Left ventricle myocardium inferior (tissue), 1 donor: ENCODE measurements around the gene ATP13A2. TPM values are rescaled to one million over a fixed set of nuclear protein-coding genes. Genes with fewer than 3 reads are reported as not detected.

Experiments
- DNase-seq: peaks from one replicate; pipeline ENCODE4 v3.0.0-alpha.2; 2020
- H3K27ac ChIP-seq: fragments of 200-600 bp; replicated peaks from 2 replicates; pipeline ENCODE4 v1.8.0; 2021
- H3K27me3 ChIP-seq: fragments of 200-600 bp; 2 replicates; pipeline ENCODE4 v1.8.0; 2021; ENCODE audit warnings: low read depth
- H3K36me3 ChIP-seq: fragments of 200-600 bp; 2 replicates; pipeline ENCODE4 v1.8.0; 2021
- H3K4me1 ChIP-seq: fragments of 200-600 bp; 2 replicates; pipeline ENCODE4 v1.8.0; 2021
- H3K4me3 ChIP-seq: fragments of 200-600 bp; 2 replicates; pipeline ENCODE4 v1.8.0; 2021; ENCODE audit warnings: mild to moderate bottlenecking, moderate library complexity
- H3K9me3 ChIP-seq: fragments of 200-600 bp; replicated peaks from 2 replicates; pipeline ENCODE4 v1.8.0; 2021
- intact Hi-C: fragments of 100-400 bp; cut with micrococcal nuclease; formaldehyde crosslinking; loops from one replicate; pipeline ENCODE4 v1.11.0; 2022
- total RNA-seq: library from RNA; stranded (reverse); fragmentation: NEBNext Ultra II Directional; extraction: Animal tissue kit (Norgen Biotek cat#: 25700); gene quantifications from one replicate; pipeline ENCODE4 v1.2.1, GENCODE V29; 2021
- TF ChIP-seq, protein P1 (sequence below): fragments of 200-600 bp; IDR thresholded peaks from 2 replicates; pipeline ENCODE4 v1.8.0; 2021; ENCODE audit warnings: antibody characterized with exemption, mild to moderate bottlenecking, borderline replicate concordance
- donor health status: DM: no; HTN: yes; CAD: no; lungs with severe emphysema.

ATP13A2 gene
- total RNA-seq, 1 donor from 2014 or later = 11.2 TPM

DNA sequence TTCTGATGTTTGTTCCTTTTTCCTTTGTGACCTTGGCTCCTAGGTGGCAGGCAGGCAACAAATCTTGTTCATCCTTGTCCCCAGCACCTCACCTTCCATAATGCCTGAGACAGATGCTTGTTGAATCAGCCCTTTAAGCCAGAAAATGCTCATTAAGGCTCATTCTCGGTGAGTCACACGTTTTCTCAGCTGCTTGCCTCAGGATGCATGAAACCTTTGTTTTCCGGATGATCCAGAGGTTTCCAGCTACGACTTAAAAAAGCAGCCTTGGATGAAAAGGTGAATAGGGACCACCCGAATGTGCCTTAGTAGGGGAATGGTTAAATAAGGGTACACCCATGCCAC lies 4.6 kb upstream of the ATP13A2 start:
- no peaks in the 10 kb centered on the region for H3K27me3 ChIP-seq

DNA sequence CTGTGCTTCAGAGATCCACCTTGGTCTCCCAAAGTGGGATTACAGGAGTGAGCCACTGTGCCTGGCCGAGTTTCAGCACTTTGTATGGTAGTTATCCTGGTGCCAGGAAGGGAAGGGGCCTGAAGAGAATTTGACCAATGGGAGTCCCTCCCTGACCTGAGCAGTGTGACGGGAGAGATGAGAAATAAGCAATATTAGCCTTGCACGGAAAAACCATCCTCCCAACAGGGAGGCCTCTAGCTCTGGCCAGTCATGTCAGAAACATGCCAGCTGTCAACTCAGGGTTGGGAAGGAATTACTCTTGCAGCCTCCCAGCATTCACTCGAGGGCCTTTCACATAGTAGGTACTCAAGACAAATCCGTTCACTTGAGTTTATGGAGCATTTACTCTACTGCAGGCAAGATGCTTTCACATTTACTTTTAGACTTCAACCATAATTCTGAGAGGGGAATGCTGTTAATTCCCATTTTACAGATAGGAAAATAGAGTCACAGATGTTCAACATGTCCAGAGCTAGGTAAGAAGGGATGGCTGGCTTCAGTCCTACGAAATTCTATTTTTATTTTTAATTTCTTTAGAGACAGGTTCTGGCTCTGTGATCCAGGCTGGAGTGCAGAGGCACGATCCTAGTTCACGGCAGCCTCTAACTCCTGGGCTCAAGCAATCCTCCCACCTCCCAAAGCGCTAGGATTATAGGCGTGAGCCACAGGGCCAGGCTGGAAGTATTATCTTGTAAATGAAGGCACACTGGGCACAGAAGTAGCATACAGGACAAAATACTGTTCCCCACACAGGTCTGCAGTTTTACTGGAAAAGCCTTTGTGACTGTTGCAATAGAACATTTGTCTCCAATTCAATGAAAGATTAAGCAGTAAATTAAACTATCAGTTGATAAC lies 3.2 kb upstream of the ATP13A2 start:
- no peak for DNase-seq
- H3K4me1 ChIP-seq = peaks cover 23% of the 10 kb centered on the region
- H3K36me3 ChIP-seq = peaks cover 25% of the 10 kb centered on the region
- H3K27me3 ChIP-seq = no peaks in the 10 kb centered on the region
- TF ChIP-seq, protein P1, sequence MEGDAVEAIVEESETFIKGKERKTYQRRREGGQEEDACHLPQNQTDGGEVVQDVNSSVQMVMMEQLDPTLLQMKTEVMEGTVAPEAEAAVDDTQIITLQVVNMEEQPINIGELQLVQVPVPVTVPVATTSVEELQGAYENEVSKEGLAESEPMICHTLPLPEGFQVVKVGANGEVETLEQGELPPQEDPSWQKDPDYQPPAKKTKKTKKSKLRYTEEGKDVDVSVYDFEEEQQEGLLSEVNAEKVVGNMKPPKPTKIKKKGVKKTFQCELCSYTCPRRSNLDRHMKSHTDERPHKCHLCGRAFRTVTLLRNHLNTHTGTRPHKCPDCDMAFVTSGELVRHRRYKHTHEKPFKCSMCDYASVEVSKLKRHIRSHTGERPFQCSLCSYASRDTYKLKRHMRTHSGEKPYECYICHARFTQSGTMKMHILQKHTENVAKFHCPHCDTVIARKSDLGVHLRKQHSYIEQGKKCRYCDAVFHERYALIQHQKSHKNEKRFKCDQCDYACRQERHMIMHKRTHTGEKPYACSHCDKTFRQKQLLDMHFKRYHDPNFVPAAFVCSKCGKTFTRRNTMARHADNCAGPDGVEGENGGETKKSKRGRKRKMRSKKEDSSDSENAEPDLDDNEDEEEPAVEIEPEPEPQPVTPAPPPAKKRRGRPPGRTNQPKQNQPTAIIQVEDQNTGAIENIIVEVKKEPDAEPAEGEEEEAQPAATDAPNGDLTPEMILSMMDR = no peak
- no peaks in the 10 kb centered on the region for H3K9me3 ChIP-seq
- no peak overlapping the region for H3K4me3 ChIP-seq
- H3K27ac ChIP-seq = no peak overlapping the region
- intact Hi-C loops = no loop called here

More for the DNA sequence above, 4.6 kb upstream of the ATP13A2 start:
- no peak for DNase-seq
- intact Hi-C loops = no loop called here
- Histone ChIP-seq H3K36me3 (peaks cover 39% of the 10 kb centered on the region), H3K9me3 (no peaks in the 10 kb centered on the region), H3K4me1 (peaks cover 10% of the 10 kb centered on the region), H3K4me3 (no peak overlapping the region), H3K27ac (no peak overlapping the region)
- TF ChIP-seq, protein P1 = no peak

DNA sequence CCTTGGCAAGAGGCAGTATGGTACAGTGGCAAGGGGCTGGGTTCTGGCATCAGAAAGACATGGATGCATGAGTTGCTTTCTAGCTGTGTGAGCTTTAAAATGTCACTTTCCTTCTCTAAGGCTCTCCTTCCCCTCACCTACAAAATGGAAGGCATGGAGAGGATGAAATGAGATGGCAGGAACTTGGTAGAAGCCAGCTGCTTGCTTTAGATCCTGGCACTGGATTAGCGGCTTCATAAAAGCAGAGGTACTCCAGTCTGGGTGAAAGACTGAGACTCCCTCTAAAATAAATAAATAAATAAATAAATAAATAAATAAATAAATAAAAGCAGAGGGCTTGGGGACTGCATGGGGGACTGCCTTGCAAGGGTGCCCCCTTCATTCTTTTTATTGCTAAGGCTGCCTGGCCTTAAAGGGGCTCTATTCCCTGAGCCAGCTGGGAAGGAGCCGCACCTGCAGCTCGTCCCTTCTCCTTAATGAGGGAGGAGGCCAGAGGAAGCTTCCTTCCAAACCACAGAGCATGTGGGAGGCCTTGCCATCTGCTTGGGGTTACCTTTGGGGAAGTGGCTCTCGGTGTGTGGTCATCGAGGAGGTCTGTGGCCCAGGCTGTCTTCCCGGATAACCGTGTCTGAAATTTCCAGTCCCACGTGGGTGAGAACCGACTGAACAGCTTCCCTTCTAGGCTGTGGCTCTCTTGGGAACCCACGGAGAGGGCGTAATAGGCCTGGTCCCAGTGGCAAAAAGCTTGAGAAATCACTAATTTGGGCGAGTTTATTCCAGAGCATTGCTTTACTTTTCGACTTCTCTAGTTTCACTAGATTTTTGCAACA lies 2.0 kb upstream of the ATP13A2 start:
- DNase-seq = no peak
- H3K36me3 ChIP-seq = peaks cover 13% of the 10 kb centered on the region
- intact Hi-C loops = no loop called here
- no peak overlapping the region for H3K4me3 ChIP-seq
- TF ChIP-seq, protein P1 = no peak
- H3K4me1 ChIP-seq = peaks cover 32% of the 10 kb centered on the region
- H3K9me3 ChIP-seq = no peaks in the 10 kb centered on the region
- no peaks in the 10 kb centered on the region for H3K27me3 ChIP-seq
- H3K27ac ChIP-seq = no peak overlapping the region

DNA sequence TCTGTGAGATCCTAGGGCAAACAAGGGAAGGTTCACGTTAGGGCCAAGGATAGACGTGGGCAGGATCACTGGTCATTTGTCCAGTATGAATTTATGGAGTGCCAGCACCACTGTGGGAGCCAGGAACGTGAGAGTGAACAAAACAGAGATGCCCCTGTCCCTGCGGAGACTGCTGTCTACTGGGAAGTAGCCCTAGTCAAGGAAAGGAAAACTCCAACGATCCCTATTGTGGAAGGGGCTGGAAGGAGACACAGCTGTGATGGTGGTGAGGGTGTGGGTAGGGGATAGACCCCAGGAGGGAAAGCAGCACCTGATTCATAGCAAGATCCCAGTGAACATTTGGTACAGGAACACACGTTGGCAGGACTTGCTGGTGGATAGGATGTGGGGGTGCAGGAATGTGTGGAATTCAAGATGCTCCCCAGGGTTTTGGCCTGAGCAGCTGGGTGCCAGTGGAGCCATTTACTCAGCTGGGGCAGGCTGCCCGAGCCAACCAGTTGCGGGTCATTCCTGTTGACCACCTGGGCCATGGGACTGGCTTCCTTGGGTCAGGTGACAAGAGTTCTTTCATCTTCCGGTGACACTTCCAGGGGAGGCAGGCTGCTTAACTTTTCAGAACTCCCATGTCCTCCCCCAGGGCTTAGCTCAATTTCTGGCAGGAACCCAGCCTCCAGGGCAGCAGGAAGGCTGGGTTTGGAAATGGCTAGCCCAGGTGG lies 1.2 kb upstream of the ATP13A2 start:
- Histone ChIP-seq H3K27ac (no peak overlapping the region), H3K27me3 (no peaks in the 10 kb centered on the region), H3K9me3 (no peaks in the 10 kb centered on the region), H3K4me3 (no peak overlapping the region), H3K36me3 (peaks cover 5% of the 10 kb centered on the region), H3K4me1 (peaks cover 32% of the 10 kb centered on the region)
- TF ChIP-seq, protein P1 = no peak
- no peak for DNase-seq
- intact Hi-C loops = no loop called here

DNA sequence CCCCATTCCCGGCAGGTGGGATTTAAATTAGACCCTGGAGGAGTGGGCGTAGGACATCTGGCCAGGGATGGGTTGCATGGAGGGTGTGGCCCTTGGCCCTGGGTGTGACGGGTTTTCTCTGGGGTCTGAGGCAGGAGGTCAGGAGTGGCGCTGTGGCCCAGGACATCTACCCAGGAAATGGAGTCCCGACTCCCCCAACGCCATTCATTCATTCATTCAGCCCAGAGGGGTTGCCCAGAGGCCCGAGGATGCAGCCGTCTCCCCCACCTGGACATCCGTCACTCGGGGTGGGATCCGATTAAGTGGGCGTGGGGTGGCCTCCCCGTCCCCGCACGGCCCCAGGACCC lies 663 bp downstream of the ATP13A2 start:
- no peak for DNase-seq
- Histone ChIP-seq H3K9me3 (no peaks in the 10 kb centered on the region), H3K27ac (peak overlapping the region; percentile 77), H3K36me3 (no peaks in the 10 kb centered on the region), H3K4me1 (peaks cover 32% of the 10 kb centered on the region), H3K27me3 (no peaks in the 10 kb centered on the region), H3K4me3 (peak overlapping the region; percentile 95)
- TF ChIP-seq, protein P1 = no peak
- intact Hi-C loops = no loop called here
